ENCODE results near the gene SMIM14.
"Not testable (repeated sequence)": the region's sequence is repeated elsewhere in the genome, so short reads cannot be mapped to it uniquely, and the experiment has no call there.

The SMIM14 gene

DNA sequence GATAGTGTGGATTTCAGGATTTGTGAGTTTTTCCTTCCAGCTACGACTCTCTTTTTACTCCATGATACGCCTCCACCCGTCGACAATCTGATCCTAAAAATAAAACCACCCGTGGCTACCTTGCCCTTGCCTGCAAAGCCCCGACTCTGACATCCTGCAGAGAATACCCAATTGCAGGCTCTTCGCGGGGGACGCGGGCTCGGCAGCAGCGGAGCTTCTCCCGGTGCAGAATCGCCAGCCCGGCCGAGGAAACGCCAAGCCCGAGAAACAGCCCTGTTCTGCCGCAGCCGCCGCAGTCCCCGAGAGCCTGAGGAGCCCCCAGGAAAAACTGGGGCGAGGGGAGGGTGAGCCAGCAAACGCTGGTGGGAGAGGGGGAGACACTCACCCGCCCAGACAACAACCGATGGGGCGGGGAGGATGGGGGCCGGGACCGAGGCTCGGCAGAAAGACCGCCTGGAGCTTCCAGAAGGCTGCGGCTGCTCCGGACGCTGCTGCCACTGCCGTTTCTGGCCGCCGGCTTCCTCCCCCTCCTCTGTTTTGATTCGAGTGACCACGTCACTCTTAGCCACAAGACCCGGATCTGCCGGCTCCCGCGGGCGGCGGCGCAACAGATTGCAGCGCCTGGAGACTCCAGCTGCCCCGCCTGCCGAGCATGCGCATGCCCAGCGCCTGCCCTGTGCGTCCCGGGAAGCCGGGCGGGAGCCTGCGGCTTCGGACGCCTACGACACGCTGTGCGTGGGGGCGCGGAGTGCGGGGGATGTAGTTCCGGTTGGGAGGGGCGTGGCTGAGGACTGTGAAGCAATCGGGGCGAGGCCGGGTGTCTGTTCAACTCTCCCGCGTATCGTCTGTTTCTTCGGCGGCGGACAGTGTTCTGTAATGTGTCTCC, at the start of gene SMIM14:
SMIM14 (minus strand) TSS at position 512 of the 886 bp plus-strand sequence. CDS start 33,720 bp downstream, outside the sequence.
- peak; percentile 100 for DNase-seq

DNA sequence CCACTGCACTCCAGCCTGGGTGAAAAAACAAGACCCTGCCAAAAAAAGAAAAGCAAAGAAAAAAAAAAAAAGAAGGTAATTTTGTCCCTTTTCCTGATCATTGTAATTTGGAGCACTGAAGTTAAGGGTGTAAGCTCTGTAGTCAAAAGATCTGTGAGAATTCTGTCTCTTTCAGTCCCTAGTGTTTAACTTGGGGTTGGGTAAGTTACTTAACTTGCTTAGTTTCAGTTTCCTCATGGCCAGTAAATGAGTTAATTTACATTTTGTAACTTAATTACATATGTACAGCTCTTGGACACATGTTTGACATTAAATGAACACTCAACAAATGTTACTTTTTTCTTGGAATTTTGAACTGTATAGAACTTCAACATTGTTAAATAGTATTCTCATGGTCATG, 48.3 kb upstream of the SMIM14 start:
- peak; percentile 36 for DNase-seq

DNA sequence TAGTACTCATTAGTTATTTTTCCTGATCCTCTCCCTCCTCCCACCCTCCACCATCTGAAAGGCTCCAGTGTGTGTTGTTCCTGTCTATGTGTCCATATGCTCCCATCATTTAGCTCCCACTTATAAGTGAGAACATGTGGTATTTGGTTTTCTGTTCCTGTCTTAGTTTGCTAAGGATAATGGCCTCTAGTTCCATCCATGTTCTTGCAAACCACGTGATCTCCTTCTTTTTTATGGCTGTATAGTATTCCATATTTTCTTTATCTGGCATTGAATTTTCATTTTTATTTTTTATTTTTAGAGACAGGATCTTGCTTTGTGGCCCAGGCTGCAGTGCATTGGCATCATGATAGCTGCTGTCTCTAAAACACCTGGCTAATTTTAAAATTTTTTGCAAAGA, 47.3 kb upstream of the SMIM14 start:
- DNase-seq, result no peak

DNA sequence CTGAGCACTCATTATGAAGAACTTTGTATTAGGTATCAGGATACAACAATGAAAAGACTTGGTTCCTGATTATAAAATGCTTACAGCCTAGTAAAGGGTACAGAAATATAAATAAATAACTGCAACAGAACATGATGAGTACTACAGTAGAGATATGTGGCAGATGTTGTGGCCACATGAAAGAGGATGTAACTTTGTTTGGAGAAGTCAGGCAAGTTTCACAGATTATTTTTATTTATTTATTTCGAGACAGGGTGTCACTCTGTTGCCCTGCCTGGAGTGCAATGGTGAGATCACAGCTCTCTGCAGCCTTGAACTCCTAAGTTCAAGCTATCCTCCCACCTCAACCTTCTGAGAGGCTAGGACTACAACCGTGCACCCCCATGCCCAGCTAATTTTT, 43.5 kb upstream of the SMIM14 start:
- peak; percentile 72 for DNase-seq

DNA sequence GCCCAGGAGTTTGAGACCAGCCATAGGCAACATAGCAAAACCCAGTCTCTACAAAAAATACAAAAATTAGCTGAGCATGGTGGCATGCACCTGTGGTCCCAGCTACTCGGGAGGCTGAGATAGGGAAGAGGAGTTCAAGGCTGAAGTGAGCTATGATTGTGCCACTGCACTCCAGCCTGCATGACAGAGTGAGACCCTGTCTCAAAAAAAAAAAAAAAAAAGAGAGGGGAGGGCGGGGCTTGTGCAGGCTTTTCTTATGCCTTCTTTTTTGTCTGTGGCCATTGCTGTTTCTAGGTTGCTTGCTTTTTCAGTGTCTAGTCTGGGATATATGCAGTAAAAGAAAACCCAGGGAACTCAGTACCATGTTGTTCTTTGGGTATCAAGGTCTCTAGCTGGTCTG, 42.3 kb upstream of the SMIM14 start:
- not testable (repeated sequence) for DNase-seq

DNA sequence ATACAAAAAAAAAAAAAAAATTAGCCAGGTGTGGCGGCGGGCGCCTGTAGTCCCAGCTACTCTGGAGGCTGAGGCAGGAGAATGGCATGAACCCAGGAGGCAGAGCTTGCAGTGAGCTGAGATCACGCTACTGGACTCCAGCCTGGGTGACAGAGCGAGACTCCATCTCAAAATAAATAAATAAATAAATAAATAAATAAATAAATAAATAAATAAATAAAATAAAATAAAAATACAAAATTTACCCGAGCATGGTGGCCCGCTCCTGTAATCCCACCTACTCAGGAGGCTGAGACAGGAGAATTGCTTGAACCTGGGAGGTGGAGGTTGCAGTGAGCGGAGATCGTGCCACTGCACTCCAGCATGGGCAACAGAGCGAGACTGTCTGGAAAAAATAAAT, 37.0 kb upstream of the SMIM14 start:
- not testable (repeated sequence) for DNase-seq

DNA sequence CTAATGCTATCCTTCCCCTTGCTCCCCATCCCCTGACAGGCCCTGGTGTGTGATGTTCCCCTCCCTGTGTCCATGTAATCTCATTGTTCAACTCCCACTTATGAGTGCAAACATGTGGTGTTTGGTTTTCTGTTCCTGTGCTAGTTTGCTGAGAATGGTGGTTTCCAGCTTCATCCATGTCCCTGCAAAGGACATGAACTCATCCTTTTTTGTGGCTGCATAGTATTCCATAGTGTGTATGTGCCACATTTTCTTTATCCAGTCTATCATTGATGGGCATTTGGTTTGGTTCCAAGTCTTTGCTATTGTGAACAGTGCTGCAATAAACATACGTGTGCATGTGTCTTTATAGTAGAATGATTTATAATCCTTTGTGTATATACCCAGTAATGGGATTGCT, 31.6 kb upstream of the SMIM14 start:
- DNase-seq, result not testable (repeated sequence)

DNA sequence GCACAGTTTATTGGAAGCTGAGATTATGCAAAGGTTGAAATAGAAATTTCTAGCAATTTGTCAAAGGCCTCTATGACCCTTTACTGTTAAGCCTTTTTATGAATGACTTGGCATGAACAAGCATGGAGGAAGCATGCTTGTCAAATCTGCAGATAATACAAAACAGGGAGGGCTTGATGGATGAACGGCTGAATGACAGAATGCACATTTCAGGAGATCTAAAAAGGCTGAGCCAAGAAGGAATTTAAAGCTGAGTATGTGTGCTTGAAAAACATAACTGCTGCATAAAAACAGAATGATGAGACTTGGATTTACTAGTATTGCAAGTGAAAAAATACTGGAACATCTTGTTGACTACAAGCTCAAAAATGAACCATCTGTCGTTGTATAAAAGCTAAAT, 30.2 kb upstream of the SMIM14 start:
- DNase-seq, result no peak

DNA sequence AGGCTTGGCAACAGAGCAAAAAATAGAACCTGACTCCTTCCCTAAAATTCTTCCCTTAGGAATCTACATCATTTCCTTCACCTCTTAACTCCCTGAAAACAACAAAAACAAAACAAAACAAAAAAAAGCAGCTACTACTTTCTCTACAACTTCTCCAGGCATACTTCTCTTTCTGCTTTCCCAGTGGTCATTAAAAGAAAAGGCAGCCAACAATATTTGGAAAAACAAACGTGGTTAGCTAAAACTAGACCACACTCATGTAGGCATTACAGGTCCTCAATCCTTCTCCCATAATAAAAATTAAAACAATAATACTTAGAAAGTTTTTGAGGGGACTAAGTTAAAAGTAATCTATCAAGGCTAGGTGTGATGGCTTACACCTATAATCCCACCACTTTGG, 29.0 kb upstream of the SMIM14 start:
- no peak for DNase-seq

DNA sequence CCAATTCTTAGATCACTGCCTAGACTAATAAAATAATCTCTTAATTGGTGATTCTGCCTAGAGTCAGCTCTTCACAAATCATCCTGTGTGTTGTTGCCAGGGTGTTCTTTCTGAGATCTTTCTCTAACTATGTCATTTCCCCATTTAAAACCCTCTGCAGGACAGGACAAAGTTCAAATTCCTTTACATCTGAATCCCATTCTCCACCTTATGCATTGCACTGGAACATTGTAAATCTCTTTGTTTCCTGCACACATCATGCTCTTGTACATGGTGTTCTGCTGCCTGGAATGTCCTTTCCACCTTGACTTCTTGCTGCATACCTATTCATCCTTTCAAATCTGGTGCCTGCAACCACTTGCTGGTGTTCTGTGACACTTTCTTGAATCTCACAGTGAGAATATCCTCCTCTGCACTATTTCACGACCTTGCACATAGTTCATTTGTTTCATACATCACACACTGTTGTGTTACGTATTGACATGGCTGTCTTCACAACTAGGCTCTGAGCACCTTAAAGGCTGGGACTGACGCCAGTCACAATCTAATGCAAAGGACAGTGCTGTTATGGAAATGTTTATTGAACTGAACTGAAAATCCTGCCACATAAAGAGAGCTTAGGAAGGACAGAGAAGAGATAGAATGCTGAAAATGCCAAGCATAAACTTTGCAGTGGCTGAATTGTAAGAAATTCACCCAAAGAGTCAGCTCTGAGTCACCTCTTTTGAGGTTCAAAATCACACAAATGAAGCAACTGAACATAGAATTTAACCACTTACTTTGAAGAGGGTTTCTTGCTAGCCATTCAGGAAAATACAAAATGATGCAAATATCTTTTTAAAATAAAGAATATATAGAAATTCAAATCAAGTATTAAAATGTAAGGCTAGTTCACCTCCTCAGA, 26.4 kb upstream of the SMIM14 start:
- DNase-seq, result no peak

DNA sequence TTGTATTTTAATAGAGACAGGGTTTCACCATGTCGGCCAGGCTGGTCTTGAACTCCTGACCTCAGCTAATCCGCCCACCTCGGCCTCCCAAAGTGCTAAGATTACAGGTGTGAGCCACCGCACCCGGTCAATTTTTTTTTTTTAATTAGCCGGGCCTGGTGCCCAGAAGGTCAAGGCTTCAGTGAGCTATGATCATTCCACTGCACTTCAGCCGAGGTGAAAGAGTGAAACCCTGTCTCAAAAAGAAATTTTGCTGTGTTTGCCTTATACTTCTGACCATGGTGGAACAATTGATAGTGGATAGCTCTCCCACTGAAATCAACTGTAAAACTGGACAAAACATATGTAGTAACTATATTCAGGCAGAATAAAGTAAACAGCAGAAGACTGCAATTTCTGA, 24.0 kb upstream of the SMIM14 start:
- no peak for DNase-seq

DNA sequence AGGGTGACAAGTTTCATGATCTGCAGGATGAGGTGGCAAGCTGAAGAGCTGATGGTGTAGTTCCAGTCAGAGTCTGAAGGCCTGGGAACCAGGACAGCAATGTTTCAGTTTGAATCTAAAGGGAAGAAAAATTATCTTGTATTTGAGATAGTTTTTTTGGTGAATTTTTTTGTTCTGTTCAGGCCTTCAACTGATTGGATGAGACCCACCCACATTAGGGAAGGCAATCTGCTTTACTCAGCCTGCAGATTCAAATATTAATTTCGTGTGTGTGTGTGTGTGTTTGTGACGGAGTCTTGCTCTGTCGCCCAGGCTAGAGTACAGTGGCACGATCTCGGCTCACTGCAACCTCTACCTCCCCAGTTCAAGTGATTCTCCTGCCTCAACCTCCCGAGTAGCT, 22.1 kb upstream of the SMIM14 start:
- no peak for DNase-seq

DNA sequence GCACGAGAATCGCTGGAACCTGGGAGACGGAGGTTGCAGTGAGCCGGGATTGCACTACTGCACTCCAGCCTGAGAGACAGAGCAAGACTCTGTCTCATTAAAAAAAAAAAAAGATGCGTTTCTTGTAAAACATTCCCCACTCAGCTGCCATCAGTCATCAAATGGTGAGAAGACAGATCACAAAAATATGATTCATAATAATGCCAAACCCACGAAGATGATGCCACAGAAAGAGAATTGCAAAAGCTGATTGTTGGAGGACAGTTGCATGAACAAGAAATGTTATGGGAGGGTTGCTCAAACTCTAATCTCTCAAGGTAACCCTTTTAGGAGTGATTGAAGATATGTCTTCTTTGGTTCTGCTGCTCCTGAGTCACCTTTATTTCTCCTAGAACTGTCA, 21.4 kb upstream of the SMIM14 start:
- peak; percentile 48 for DNase-seq

DNA sequence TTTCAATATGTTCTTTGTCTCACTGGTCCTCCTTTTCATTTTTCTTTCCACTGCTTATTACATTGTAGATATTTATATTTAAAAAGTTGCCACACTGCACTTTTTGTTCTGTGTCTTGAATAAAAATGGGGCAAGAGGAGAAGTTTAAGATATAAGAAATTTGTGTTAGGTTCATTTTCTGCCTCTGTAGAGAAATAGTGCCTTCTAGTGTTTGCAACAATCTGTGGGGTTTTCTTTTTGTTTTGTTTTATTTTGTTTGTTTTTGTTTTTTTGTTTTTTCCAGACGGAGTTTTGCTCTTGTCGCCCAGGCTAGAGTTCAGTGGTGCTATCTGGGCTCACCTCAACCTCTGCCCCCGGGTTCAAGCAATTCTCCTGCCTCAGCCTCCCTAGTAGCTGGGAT, 20.1 kb upstream of the SMIM14 start:
- DNase-seq, result no peak

DNA sequence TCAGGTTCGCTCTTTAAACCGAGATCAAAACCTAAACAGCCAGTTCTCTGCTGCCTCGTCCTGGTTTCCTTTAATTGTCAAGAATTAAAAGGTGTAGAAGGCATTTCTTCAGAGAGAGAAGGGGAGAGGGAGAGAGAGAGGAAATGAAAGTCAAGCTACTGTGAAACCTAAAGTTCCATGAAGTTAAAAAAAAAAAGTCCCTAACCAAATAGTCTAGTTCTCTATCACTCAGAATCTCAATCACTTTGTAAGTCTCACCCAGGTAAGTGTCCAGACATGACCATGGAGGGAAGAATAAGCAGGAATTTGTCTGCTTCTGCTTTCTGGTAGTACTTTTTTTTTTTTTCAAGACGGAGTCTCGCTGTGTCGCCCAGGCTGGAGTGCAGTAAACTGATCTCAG, 18.8 kb upstream of the SMIM14 start:
- DNase-seq, result peak; percentile 24

DNA sequence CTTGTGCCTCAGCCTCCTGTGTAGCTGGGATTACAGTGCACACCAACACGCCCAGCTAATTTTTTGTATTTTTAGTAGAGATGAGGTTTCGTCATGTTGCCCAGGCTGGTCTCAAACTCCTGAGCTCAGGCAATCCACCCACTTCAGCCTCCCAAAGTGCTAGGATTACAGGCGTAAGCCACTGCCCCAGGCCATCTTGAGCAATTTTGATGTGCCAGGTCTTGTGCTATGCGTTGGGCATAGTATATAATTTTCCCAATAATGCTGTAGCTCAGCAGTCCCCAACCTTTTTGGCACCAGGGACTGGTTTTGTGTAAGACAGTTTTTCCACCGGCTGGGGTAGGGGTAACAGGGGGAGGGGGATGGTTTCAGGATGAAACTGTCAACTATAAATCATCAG, 18.0 kb upstream of the SMIM14 start:
- DNase-seq, result not testable (repeated sequence)

DNA sequence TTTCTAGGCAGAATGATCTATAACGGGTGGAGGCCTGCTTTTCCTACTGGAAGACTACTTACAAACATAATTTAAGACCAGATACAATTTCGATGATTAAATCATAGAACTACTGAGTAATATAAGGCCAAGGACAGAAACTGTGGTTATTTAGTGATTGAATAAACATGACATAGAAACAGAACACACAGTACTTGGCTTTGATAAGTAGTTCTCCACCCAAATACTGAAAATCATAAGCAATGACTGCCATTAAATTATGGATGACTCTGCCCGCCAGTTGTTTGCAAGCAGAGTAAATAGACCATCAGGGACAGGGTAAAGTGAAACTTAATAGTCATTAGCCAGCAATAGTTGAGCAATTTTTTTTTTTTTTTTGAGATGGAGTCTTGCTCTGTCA, 17.2 kb upstream of the SMIM14 start:
- DNase-seq, result peak; percentile 25

DNA sequence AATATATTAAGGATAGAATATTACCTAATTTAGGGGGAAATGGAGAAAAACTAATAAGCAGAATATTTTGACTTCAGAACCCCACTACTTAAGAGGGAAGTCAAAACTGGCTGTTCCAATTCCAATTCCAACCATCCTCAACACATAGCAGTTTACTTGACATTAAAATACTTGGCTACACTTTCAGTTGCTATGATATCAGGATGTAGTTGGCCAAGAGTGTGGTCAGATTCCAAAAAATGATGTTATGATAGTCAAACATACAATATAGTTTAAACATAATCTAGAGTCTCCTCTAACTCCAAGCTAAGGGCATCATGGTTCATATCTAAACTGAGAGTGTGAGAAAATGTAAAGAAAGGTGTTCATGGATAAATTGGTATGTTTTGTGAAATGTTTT, 16.5 kb upstream of the SMIM14 start:
- no peak for DNase-seq

DNA sequence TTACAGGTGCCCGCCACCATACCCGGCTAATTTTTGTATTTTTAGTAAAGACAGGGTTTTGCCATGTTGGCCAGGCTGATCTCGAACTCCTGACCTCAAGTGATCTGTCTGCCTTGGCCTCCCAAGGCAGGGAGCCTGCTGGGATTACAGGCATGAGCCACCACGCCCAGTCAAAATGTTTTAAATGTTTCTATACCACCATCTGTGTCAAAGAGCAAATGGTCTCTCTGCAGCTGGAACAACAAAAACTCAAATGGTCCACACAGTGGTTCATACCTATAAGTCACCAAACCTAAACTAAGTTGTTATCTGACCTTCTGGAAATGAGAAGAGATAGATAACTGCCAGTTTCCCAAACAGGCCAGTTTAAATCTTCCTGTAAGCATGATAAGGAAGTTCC, 12.9 kb upstream of the SMIM14 start:
- not testable (repeated sequence) for DNase-seq

DNA sequence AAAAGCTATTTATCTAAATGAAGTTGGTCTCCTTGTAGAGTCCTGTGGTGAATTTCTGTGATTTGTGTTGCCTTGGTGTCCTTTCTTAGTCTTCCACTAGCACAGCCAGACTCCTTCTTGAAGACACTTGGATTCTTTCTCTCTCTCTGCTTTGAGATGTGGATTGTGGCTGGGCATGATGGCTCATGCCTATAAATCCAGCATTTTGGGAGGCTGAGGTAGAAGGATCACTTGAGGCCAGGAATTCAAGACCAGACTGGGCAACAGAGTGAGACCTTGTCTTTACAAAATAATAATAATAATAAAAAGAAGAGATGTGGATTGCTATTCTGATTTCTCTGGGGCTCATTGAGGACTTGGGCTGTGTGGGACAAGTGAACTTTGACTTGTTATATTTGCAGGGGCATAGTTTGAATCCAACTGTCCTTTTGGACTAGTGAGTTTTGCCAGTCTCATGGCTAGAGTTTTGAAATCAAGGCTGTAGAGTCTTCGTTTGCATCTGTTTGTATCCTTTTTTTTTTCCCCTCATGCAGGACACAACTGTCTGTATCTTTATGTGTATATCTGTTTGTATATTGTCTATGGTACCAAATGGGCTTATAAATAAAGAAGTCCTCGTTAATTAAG, 11.1 kb upstream of the SMIM14 start:
- no peak for DNase-seq

DNA sequence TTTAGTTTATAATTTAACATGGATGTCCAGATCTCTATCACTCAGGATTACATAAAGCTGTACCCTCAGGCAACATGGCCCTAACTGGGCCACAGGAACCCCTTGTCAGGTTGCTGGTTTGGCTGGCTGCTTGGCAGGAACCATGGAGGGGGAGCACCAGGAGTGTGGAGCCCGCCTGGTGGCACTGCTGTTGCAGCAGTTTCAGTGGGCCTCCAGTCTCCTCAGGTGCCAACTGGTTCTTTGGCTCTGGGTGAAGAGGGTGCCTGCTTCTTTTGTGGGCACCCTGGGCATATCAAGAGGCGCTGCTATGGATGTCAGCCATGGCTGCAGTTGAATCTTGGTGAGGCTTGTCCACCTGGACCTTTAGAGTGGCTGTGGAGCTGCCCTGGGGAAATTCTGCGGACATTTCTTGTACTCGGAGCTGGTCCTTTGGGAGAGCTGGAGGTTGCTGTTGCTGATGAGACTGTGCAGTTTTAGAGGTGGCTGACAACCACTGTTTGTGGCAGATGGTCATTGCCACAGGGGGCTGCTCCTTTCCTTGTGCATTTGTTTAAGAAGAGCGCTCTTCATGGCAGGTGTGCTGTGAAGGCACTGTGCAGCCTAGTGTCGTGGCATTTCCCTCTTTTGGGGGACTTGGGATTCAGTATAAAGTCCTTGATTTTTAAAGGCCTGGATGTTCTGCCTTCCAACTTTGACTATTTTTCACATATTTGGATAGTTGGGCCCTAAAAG, 10.3 kb upstream of the SMIM14 start:
- no peak for DNase-seq

DNA sequence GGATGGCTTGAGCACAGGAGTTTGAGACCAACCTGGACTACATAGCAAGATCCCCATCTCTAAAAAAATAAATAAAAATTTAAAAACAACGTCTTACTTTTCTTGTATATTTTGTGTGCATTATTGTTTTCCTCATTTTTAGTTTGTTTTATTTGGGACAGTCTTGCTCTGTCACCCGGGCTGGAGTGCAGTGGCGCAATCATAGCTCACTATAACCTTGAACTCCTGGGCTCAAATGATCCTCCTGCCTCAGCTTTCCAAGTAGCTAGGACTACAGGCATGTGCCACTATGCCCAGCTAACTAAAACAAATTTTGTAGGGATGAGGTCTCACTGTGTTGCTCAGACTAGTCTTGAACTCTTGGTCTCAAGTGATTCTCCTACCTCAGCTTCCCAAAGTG, 9.5 kb upstream of the SMIM14 start:
- DNase-seq, result no peak
